GM15510 (cell line): ENCODE measurements around the gene CDK7.

ENCODE experiments used
- POLR2A ChIP-seq: IDR thresholded peaks from 3 replicates; pipeline ENCODE4 v1.6.1; 2011; ENCODE audit warnings: borderline replicate concordance; ENCODE audit not compliant: insufficient read length; ENCODE audit errors: extremely low read depth

CDK7 gene

GRCh38 chr5:69276422-69277174 lies 41.9 kb downstream of the CDK7 start:
- no peak for TF ChIP-seq POLR2A

- no peak for TF ChIP-seq POLR2A
These were observed 44.8 kb downstream of the CDK7 start for GRCh38 chr5:69279517-69279916.

GRCh38 chr5:69281114-69281513 lies 46.4 kb downstream of the CDK7 start:
- no peak for TF ChIP-seq POLR2A

- no peak for TF ChIP-seq POLR2A
These were observed 49.5 kb downstream of the CDK7 start for GRCh38 chr5:69284203-69284602.

GRCh38 chr5:69285448-69286116 lies 50.9 kb downstream of the CDK7 start:
- TF ChIP-seq POLR2A: no peak

- no peak for TF ChIP-seq POLR2A
These were observed 53.4 kb downstream of the CDK7 start for GRCh38 chr5:69288069-69288468.

GRCh38 chr5:69288688-69289087 lies 54.0 kb downstream of the CDK7 start:
- TF ChIP-seq POLR2A: no peak

- no peak for TF ChIP-seq POLR2A
These were observed 57.6 kb downstream of the CDK7 start for GRCh38 chr5:69292306-69292705.

- TF ChIP-seq POLR2A: no peak
These were observed 59.2 kb downstream of the CDK7 start for GRCh38 chr5:69293882-69294281.

GRCh38 chr5:69295088-69295754 lies 60.5 kb downstream of the CDK7 start:
- no peak for TF ChIP-seq POLR2A

- TF ChIP-seq POLR2A: no peak
These were observed 64.9 kb downstream of the CDK7 start for GRCh38 chr5:69299625-69300024.

- TF ChIP-seq POLR2A: no peak
These were observed 66.0 kb downstream of the CDK7 start for GRCh38 chr5:69300537-69301203.

- TF ChIP-seq POLR2A: no peak
These were observed 70.8 kb downstream of the CDK7 start for GRCh38 chr5:69305512-69305911.

- TF ChIP-seq POLR2A: no peak
These were observed 73.4 kb downstream of the CDK7 start for GRCh38 chr5:69308046-69308553.

- TF ChIP-seq POLR2A: no peak
These were observed 74.7 kb downstream of the CDK7 start for GRCh38 chr5:69309380-69309779.
